Measurements from ENCODE around the gene BBS1. TPM values are rescaled to one million over a fixed set of nuclear protein-coding genes. Genes with fewer than 3 reads are reported as not detected.

BBS1 gene
- total and polyA plus RNA-seq, 2 donors (not counting 3 experiments of a cell fraction or from before 2014, with no cell fraction given): 29.2 to 32.9 TPM

- Histone ChIP-seq H3K4me2 (ENCODE audit: insufficient read depth, low read length) (no peak overlapping the region), H4K20me1 (replicated peaks; ENCODE audit: control insufficient read depth, extremely low read depth, insufficient read depth, low read length) (no peaks in the 10 kb centered on the region), H3K9ac (replicated peaks; ENCODE audit: extremely low read depth, insufficient read depth, low read length) (no peak overlapping the region), H3K9me1 (replicated peaks; ENCODE audit: control insufficient read depth, extremely low read depth, insufficient read depth, low read length) (no peaks in the 10 kb centered on the region), H3K36me3 (ENCODE audit: control insufficient read depth in 2 of 2, extremely low read depth in 1 of 2, insufficient read depth in 2 of 2, low read length in 2 of 2) (no peaks in the 10 kb centered on the region), H3K4me1 (ENCODE audit: control insufficient read depth, extremely low read depth, insufficient read depth, low read length) (peaks cover 10% of the 10 kb centered on the region), H2AFZ (ENCODE audit: low read depth, low read length) (no peak overlapping the region), H3K27ac (ENCODE audit: insufficient read depth, low read depth, low read length) (no peak overlapping the region), H3K27me3 (ENCODE audit: control insufficient read depth in 2 of 2, insufficient read depth in 2 of 2, low read length in 2 of 2) (peaks cover 0 to 2% of the 10 kb centered on the region in 2 experiments), H3K4me3 (replicated peaks in 1 of 3; ENCODE audit: insufficient read depth in 1 of 3, low read depth in 1 of 3, low read length in 3 of 3) (no peak overlapping the region), H3K79me2 (ENCODE audit: control insufficient read depth, insufficient read depth, low read length) (no peaks in the 10 kb centered on the region), H3K9me3 (replicated peaks; ENCODE audit: control insufficient read depth, insufficient read depth, low read length) (no peaks in the 10 kb centered on the region)
- TF ChIP-seq EZH2 (IDR thresholded peaks at IDR 0.05; ENCODE audit: borderline replicate concordance, low read depth, low read length, severe bottlenecking) (no peak), FOS (IDR thresholded peaks at IDR 0.05; ENCODE audit: borderline replicate concordance, insufficient read depth, low read length) (no peak), POLR2A (IDR thresholded peaks at IDR 0.05; ENCODE audit: low read depth, low read length) (no peak), CTCF (IDR thresholded peaks at IDR 0.05; ENCODE audit: extremely low read depth in 1 of 2, insufficient read depth in 1 of 2, low read depth in 1 of 2, low read length in 2 of 2) (no peak), MYC (IDR thresholded peaks at IDR 0.05; ENCODE audit: low read depth, low read length) (no peak), GATA2 (IDR thresholded peaks at IDR 0.05; ENCODE audit: insufficient read depth, insufficient read length, low read depth, low read length) (no peak), MAX (IDR thresholded peaks at IDR 0.05; ENCODE audit: insufficient read depth, insufficient read length) (no peak), JUN (IDR thresholded peaks at IDR 0.05; ENCODE audit: borderline replicate concordance, insufficient read depth, insufficient read length, low read depth) (no peak), POLR2AphosphoS5 (IDR thresholded peaks at IDR 0.05; ENCODE audit: insufficient read depth, low read depth, low read length) (no peak)
- intact Hi-C loops (cut with micrococcal nuclease) (no loop called here), dilution Hi-C loops (cut with MboI; ENCODE audit: extremely low pct_ligation_motif_present, low sequenced_read_pairs) (no loop called here)
- no TSS peak for BruUV-seq (replicated peaks)
- POLR2A ChIA-PET: interaction anchor here (1.7 kb wide), 1 partner anchor 10 kb away, joined by 7 read pairs; the partner anchor contains the start of gene DPP3
- CTCF ChIA-PET: interaction anchor here (1.2 to 1.7 kb wide), 4 partner anchors 9 to 84 kb away, joined by 3 to 4 read pairs (median 3); partner anchors contain the start of gene DPP3
- no peak for DNase-seq (ENCODE audit: low read depth, low spot score)
- no peak for FAIRE-seq
These were observed 40.4 kb upstream of the BBS1 start for GRCh38 chr11:66470015-66470414.

Data from endothelial cell of umbilical vein (primary cell).